ENCODE results near the gene SGCG.

DNA sequence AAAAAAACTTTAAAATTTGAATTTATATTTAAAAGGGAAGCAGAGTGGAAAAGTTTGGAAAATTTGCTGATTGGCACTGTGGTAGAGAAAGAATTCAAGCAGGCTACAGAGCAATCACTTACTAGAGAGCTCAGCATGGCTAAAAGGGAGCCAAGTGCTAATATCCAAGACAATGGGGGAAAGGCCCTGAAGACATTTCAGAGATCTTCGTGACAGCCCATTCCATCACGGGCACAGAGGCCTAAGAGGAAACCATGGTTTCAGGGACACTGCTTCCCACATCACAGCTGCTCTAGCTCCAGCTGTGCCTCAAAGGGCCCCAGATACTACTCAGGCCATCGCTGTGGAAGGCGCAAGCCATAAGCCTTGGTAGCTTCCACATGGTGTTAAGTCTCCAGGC, 73.7 kb downstream of the SGCG start:
- TF ChIP-seq CTCF (IDR thresholded peaks at IDR 0.05) (no peak), POLR2A (IDR thresholded peaks at IDR 0.05) (no peak)

Data from breast epithelium (tissue), 3 donors.